ENCODE results near the gene SUSD6. TPM values are rescaled to one million over a fixed set of nuclear protein-coding genes. Genes with fewer than 3 reads are reported as not detected.
A peak's percentile ranks its signal among the peaks of the same experiment; 100 is the strongest.
"Not testable (repeated sequence)": the region's sequence is repeated elsewhere in the genome, so short reads cannot be mapped to it uniquely, and the experiment has no call there.

Gene SUSD6
- total and polyA plus RNA-seq, 4 donors = 6.8 to 10.8 (median 7.6) TPM

DNA sequence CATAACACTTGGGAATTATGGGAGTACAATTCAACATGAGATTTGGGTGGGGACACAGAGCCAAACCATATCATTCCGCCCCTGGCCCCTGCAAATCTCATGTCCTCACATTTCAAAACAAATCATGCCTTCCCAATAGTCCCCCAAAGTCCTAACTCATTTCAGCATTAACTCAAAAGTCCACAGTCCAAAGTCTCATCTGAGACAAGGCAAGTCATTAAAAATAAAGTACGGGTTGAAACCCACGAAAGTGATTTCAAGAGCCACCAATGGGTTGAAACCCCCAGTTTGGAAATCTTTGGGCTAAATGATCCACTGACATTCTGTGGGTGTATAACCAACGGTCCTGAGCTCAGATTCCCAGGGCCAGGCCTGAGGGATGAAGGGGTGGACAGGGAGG is 125.0 kb downstream of the SUSD6 start:
- not testable (repeated sequence) for H3K4me3 ChIP-seq (ENCODE audit: low read depth in 1 of 3, low read length in 3 of 3); H3K36me3 ChIP-seq (ENCODE audit: control insufficient read depth in 4 of 4, insufficient read depth in 3 of 4, low read depth in 1 of 4, low read length in 3 of 4); H3K27me3 ChIP-seq (ENCODE audit: control insufficient read depth in 4 of 4, insufficient read depth in 4 of 4, low read length in 3 of 4); H3K4me1 ChIP-seq (ENCODE audit: control insufficient read depth in 4 of 4, insufficient read depth in 4 of 4, low read length in 3 of 4); DNase-seq (ENCODE audit: low spot score); H3K27ac ChIP-seq (ENCODE audit: low read depth in 1 of 2, low read length in 2 of 2); H3K9me3 ChIP-seq (ENCODE audit: control insufficient read depth in 4 of 4, low read length in 3 of 4); H3K9ac ChIP-seq (ENCODE audit: low read depth in 1 of 2, low read length in 2 of 2)
- 58% methylated on average over 4 of the region's 4 CpGs for WGBS
- TF ChIP-seq HNF4A (conservative IDR thresholded peaks at IDR 0.05) (peak; percentile 76 to 78), SP1 (IDR thresholded peaks at IDR 0.05) (peak; percentile 23)

DNA sequence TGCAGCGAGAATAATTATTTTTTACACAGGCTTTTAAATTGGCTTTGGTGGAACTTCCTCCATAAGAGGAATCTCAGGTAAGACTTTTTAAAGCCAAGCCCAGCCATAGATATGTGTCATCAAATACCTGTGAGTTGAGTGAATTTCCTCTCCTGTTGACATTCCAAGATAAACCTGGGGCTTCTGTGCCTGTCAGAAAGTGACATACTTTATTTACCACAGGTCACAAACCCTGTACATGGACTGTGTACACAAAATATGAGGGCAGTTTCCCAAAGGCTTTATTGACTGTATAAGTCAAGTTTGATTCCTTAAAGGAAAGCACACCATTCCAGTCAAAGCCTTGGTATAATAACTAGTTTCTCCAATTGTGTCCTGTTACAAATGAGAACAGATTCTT is 129.7 kb downstream of the SUSD6 start:
- H3K4me1 ChIP-seq (ENCODE audit: control insufficient read depth in 4 of 4, insufficient read depth in 4 of 4, low read length in 3 of 4) = peaks cover 0 to 7% (median 2%) of the 10 kb centered on the region in 4 donors
- H3K4me3 ChIP-seq (ENCODE audit: low read depth in 1 of 3, low read length in 3 of 3) = no peak overlapping the region
- 85% methylated on average over 1 of the region's 1 CpG for WGBS
- no peaks in the 10 kb centered on the region for H3K36me3 ChIP-seq (ENCODE audit: control insufficient read depth in 4 of 4, insufficient read depth in 3 of 4, low read depth in 1 of 4, low read length in 3 of 4)
- peak overlapping the region; percentile 46 to 56 for H3K27ac ChIP-seq (ENCODE audit: low read depth in 1 of 2, low read length in 2 of 2)
- H3K27me3 ChIP-seq (ENCODE audit: control insufficient read depth in 4 of 4, insufficient read depth in 4 of 4, low read length in 3 of 4) = no peaks in the 10 kb centered on the region
- H3K9me3 ChIP-seq (ENCODE audit: control insufficient read depth in 4 of 4, low read length in 3 of 4) = no peaks in the 10 kb centered on the region
- H3K9ac ChIP-seq (ENCODE audit: low read depth in 1 of 2, low read length in 2 of 2) = peak overlapping the region in 1 of 2 donors; percentile 21
- no peak for DNase-seq (ENCODE audit: low spot score)
- TF ChIP-seq JUND (IDR thresholded peaks at IDR 0.05) (no peak), RXRA (IDR thresholded peaks at IDR 0.05) (peak; percentile 16 to 47), ZBTB33 (IDR thresholded peaks at IDR 0.05) (no peak), SP1 (IDR thresholded peaks at IDR 0.05) (no peak), HNF4G (IDR thresholded peaks at IDR 0.05) (no peak), RAD21 (IDR thresholded peaks at IDR 0.05) (no peak), NR2F2 (IDR thresholded peaks at IDR 0.05) (no peak), EGR1 (IDR thresholded peaks at IDR 0.05; ENCODE audit: low read depth in 2 of 2) (no peak), YY1 (IDR thresholded peaks at IDR 0.05) (peak; percentile 17), FOXA1 (IDR thresholded peaks at IDR 0.05) (peak; percentile 65), TAF1 (conservative IDR thresholded peaks at IDR 0.05) (no peak), REST (IDR thresholded peaks at IDR 0.05) (no peak), FOXA2 (IDR thresholded peaks at IDR 0.05) (peak; percentile 73), GABPA (IDR thresholded peaks at IDR 0.05 in 1 of 2, conservative IDR thresholded peaks at IDR 0.05 in 1 of 2) (no peak), HNF4A (conservative IDR thresholded peaks at IDR 0.05) (peak; percentile 28 to 39)
- TF ChIP-seq, protein P1, sequence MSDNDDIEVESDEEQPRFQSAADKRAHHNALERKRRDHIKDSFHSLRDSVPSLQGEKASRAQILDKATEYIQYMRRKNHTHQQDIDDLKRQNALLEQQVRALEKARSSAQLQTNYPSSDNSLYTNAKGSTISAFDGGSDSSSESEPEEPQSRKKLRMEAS (IDR thresholded peaks at IDR 0.05) = no peak
- TF ChIP-seq, protein P2, sequence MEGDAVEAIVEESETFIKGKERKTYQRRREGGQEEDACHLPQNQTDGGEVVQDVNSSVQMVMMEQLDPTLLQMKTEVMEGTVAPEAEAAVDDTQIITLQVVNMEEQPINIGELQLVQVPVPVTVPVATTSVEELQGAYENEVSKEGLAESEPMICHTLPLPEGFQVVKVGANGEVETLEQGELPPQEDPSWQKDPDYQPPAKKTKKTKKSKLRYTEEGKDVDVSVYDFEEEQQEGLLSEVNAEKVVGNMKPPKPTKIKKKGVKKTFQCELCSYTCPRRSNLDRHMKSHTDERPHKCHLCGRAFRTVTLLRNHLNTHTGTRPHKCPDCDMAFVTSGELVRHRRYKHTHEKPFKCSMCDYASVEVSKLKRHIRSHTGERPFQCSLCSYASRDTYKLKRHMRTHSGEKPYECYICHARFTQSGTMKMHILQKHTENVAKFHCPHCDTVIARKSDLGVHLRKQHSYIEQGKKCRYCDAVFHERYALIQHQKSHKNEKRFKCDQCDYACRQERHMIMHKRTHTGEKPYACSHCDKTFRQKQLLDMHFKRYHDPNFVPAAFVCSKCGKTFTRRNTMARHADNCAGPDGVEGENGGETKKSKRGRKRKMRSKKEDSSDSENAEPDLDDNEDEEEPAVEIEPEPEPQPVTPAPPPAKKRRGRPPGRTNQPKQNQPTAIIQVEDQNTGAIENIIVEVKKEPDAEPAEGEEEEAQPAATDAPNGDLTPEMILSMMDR (IDR thresholded peaks at IDR 0.05; ENCODE audit: low read depth, low read length, missing input control) = no peak
- TF ChIP-seq, protein P3, sequence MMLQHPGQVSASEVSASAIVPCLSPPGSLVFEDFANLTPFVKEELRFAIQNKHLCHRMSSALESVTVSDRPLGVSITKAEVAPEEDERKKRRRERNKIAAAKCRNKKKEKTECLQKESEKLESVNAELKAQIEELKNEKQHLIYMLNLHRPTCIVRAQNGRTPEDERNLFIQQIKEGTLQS (IDR thresholded peaks at IDR 0.05) = no peak

Measured in liver (tissue), 9 donors.